Amniotic epithelial cell (primary cell): ENCODE measurements around the gene RAB3A.

Experiments
- DNase-seq: peaks from one replicate; pipeline ENCODE4 v3.0.0-alpha.2; 2010; ENCODE audit warnings: low read depth

The RAB3A gene

DNA sequence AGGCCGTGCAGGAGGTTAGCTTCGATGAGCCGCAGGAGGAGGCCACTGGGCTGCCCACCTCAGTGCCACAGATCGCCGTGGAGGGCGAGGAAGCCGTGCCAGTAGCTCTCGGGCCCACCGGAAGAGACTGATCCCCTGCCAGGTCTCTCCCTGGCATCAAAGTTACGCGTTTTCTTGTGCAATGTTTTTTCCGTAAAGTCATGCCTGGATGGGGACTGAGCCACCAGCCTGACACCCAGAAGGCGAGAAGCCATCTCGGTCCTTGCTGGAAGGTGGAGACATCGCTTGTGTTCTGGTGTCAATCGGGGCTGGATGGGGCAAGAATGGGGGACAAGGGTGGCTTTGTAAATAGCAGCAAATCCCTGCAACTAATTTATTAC lies 54.3 kb downstream of the RAB3A start:
- no peak for DNase-seq

DNA sequence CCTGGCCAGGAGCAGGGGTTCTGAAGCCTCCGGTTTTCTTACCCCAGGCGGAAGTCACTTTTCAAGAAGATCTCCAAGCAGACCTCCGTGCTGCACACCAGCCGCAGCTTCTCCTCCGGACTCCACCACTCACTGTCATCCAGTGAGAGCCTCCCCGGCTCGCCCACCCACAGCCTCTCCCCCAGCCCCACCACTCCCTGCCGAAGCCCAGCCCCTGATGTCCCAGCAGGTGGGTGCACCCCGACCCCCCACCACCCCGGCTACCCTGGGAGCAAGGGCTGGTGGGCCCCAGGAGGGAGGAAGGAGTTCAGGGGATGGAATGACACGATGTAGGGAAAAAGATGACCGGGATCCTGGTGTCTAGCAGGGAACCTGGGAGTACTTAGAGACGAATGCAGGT lies 56.4 kb downstream of the RAB3A start:
- no peak for DNase-seq
